Measurements from ENCODE around the gene DCUN1D4. TPM values are rescaled to one million over a fixed set of nuclear protein-coding genes. Genes with fewer than 3 reads are reported as not detected.

Gene DCUN1D4
- polyA plus RNA-seq, 1 donor from 2014 or later: 130 TPM

DNA sequence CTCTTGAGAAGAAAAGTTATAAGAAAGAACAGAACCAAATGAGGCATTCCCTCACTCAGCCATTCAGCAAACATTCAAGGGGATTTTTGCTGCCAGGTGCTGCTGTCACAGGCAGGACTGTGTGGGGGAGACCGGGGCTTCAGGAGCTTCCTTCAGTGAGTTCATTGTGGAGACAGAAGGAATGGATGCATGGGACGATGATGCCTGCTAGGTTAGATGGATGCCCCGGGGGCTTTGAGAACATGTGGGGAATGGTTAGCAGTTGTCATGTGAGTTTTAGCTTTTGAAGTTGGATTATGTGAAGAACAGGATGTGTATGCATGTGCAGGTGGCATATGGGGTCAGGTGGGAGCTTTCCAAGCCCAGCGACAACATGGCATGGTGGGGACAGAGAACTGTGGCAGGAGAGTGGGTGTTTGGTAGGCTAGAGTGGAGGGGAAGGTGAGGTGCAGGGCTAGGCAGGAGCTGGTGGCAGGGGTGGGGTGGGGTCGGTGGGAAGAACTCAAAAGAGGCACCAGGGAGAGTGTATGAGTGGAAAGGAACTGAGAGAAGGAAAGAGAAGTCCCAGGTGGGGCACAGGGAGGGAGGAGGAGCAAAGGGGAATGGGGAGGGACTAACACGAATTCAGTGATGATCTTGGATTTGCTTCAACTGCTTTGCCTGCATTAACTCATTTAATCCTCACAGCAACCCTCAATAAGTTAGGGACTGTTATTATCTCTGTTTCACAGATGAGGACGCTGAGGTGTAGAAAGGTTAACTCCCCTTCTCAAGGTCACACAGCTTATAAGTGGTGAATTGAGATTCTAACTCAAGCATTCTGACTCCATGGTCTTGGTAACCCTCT is 8.4 kb downstream of the DCUN1D4 start:
- Histone ChIP-seq H3K9me2 (ENCODE audit: insufficient read depth, low read length) (no peaks in the 10 kb centered on the region), H3K4me2 (ENCODE audit: low read length) (no peak overlapping the region), H3K36me3 (ENCODE audit: insufficient read depth, low read length) (no peaks in the 10 kb centered on the region), H3K9ac (ENCODE audit: low read length) (no peak overlapping the region), H3K9me3 (ENCODE audit: low read length) (no peaks in the 10 kb centered on the region), H3K79me2 (replicated peaks; ENCODE audit: insufficient read depth, low read length) (peaks cover 87% of the 10 kb centered on the region), H3F3A (ENCODE audit: insufficient read depth, low read length, poor library complexity, severe bottlenecking) (no peaks in the 10 kb centered on the region), H3K4me3 (ENCODE audit: low read length) (no peak overlapping the region), H3K27ac (ENCODE audit: low read length) (no peak overlapping the region), H2AFZ (ENCODE audit: low read depth, low read length) (no peak overlapping the region), H4K20me1 (ENCODE audit: insufficient read depth) (peaks cover 4% of the 10 kb centered on the region), H3K27me3 (ENCODE audit: insufficient read depth, low read depth, low read length) (no peaks in the 10 kb centered on the region)
- TF ChIP-seq RAD21 (conservative IDR thresholded peaks at IDR 0.05) (no peak), TAF1 (IDR thresholded peaks at IDR 0.05; ENCODE audit: low read depth) (no peak), SMC3 (conservative IDR thresholded peaks at IDR 0.05; ENCODE audit: poor library complexity) (no peak), MXI1 (conservative IDR thresholded peaks at IDR 0.05; ENCODE audit: poor library complexity, severe bottlenecking) (no peak), POLR2AphosphoS5 (IDR thresholded peaks at IDR 0.05) (no peak), EZH2 (IDR thresholded peaks at IDR 0.05; ENCODE audit: borderline replicate concordance, insufficient read depth, low read length, poor library complexity, severe bottlenecking) (no peak), EP300 (conservative IDR thresholded peaks at IDR 0.05; ENCODE audit: poor library complexity, severe bottlenecking) (no peak)
- TF ChIP-seq, protein P1, sequence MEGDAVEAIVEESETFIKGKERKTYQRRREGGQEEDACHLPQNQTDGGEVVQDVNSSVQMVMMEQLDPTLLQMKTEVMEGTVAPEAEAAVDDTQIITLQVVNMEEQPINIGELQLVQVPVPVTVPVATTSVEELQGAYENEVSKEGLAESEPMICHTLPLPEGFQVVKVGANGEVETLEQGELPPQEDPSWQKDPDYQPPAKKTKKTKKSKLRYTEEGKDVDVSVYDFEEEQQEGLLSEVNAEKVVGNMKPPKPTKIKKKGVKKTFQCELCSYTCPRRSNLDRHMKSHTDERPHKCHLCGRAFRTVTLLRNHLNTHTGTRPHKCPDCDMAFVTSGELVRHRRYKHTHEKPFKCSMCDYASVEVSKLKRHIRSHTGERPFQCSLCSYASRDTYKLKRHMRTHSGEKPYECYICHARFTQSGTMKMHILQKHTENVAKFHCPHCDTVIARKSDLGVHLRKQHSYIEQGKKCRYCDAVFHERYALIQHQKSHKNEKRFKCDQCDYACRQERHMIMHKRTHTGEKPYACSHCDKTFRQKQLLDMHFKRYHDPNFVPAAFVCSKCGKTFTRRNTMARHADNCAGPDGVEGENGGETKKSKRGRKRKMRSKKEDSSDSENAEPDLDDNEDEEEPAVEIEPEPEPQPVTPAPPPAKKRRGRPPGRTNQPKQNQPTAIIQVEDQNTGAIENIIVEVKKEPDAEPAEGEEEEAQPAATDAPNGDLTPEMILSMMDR (IDR thresholded peaks at IDR 0.05; ENCODE audit: poor library complexity, severe bottlenecking): no peak
- TF ChIP-seq, protein P2, sequence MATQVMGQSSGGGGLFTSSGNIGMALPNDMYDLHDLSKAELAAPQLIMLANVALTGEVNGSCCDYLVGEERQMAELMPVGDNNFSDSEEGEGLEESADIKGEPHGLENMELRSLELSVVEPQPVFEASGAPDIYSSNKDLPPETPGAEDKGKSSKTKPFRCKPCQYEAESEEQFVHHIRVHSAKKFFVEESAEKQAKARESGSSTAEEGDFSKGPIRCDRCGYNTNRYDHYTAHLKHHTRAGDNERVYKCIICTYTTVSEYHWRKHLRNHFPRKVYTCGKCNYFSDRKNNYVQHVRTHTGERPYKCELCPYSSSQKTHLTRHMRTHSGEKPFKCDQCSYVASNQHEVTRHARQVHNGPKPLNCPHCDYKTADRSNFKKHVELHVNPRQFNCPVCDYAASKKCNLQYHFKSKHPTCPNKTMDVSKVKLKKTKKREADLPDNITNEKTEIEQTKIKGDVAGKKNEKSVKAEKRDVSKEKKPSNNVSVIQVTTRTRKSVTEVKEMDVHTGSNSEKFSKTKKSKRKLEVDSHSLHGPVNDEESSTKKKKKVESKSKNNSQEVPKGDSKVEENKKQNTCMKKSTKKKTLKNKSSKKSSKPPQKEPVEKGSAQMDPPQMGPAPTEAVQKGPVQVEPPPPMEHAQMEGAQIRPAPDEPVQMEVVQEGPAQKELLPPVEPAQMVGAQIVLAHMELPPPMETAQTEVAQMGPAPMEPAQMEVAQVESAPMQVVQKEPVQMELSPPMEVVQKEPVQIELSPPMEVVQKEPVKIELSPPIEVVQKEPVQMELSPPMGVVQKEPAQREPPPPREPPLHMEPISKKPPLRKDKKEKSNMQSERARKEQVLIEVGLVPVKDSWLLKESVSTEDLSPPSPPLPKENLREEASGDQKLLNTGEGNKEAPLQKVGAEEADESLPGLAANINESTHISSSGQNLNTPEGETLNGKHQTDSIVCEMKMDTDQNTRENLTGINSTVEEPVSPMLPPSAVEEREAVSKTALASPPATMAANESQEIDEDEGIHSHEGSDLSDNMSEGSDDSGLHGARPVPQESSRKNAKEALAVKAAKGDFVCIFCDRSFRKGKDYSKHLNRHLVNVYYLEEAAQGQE (IDR thresholded peaks at IDR 0.05; ENCODE audit: borderline replicate concordance): no peak

DNA sequence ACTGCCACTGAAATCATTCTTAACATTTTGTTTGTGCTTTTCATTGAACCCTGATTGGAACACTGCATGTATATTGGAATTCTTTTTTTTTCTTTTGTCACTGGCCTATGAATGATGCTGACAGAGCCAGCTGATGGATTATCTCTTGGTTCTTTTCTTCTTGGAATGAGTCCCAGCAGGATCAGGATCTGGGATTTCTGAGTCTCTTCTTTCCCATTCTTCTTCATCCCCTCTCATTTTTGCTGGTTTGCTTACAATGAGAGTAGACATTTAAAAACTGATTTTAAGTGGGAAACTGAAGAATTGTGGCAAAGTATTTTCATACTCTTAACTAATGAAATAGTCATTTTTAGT is 9.0 kb downstream of the DCUN1D4 start:
- Histone ChIP-seq H2AFZ (ENCODE audit: low read depth, low read length) (no peak overlapping the region), H3K36me3 (ENCODE audit: insufficient read depth, low read length) (no peaks in the 10 kb centered on the region), H3K27me3 (ENCODE audit: insufficient read depth, low read depth, low read length) (no peaks in the 10 kb centered on the region), H3K4me3 (ENCODE audit: low read length) (no peak overlapping the region), H3K79me2 (replicated peaks; ENCODE audit: insufficient read depth, low read length) (peaks cover 84% of the 10 kb centered on the region), H3K9ac (ENCODE audit: low read length) (no peak overlapping the region), H3F3A (ENCODE audit: insufficient read depth, low read length, poor library complexity, severe bottlenecking) (no peaks in the 10 kb centered on the region), H4K20me1 (ENCODE audit: insufficient read depth) (peaks cover 4% of the 10 kb centered on the region), H3K9me3 (ENCODE audit: low read length) (no peaks in the 10 kb centered on the region), H3K27ac (ENCODE audit: low read length) (no peak overlapping the region), H3K9me2 (ENCODE audit: insufficient read depth, low read length) (no peaks in the 10 kb centered on the region), H3K4me2 (ENCODE audit: low read length) (no peak overlapping the region)
- TF ChIP-seq, protein P1 (IDR thresholded peaks at IDR 0.05; ENCODE audit: poor library complexity, severe bottlenecking): no peak
- TF ChIP-seq RAD21 (conservative IDR thresholded peaks at IDR 0.05) (no peak), MXI1 (conservative IDR thresholded peaks at IDR 0.05; ENCODE audit: poor library complexity, severe bottlenecking) (no peak), TAF1 (IDR thresholded peaks at IDR 0.05; ENCODE audit: low read depth) (no peak), EP300 (conservative IDR thresholded peaks at IDR 0.05; ENCODE audit: poor library complexity, severe bottlenecking) (no peak), EZH2 (IDR thresholded peaks at IDR 0.05; ENCODE audit: borderline replicate concordance, insufficient read depth, low read length, poor library complexity, severe bottlenecking) (no peak), SMC3 (conservative IDR thresholded peaks at IDR 0.05; ENCODE audit: poor library complexity) (no peak), POLR2AphosphoS5 (IDR thresholded peaks at IDR 0.05) (no peak)
- TF ChIP-seq, protein P2 (IDR thresholded peaks at IDR 0.05; ENCODE audit: borderline replicate concordance): no peak

All from neural cell (in vitro differentiated cells).